NT2/D1 (cell line): Measurements from ENCODE around the gene VSTM2L.

Source experiments
- YY1 ChIP-seq: IDR thresholded peaks from 2 replicates; pipeline ENCODE4 v1.6.1; 2011; ENCODE audit not compliant: insufficient read length, insufficient read depth
- ZNF274 ChIP-seq: IDR thresholded peaks from 2 replicates; pipeline ENCODE4 v1.6.1; 2011; ENCODE audit warnings: mild to moderate bottlenecking, low read depth, low read length

DNA sequence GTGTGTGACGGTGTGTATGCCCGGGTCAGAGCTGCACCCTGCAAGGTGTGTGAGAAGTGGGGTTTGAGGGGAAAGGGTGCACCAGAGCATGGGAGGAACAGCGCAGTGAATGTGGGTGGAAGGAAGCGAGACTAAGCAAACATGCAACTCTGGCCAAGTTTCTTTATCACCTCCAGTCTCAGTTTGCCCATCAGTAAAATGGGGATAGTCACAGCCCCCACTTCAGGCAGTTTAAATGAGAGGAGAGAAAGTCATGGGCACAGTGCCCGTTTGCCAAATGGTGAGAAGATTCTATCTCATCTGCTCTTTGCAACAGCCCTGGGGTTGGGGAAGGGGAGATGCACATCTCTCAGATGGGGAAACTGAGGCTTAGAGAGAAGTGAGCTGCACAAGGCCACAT is 12.8 kb upstream of the VSTM2L start:
- TF ChIP-seq YY1 (no peak), ZNF274 (no peak)
